HG03097 (cell line): ENCODE results near the gene SLC11A2.
"Not testable (repeated sequence)": the region's sequence is repeated elsewhere in the genome, so short reads cannot be mapped to it uniquely, and the experiment has no call there.

Source experiments
- ATAC-seq: cut with Tn5 transposase; IDR thresholded peaks from one replicate; pipeline ENCODE4 v1.9.1; 2021; ENCODE audit not compliant: unreplicated experiment, low FRiP score

Gene SLC11A2

DNA sequence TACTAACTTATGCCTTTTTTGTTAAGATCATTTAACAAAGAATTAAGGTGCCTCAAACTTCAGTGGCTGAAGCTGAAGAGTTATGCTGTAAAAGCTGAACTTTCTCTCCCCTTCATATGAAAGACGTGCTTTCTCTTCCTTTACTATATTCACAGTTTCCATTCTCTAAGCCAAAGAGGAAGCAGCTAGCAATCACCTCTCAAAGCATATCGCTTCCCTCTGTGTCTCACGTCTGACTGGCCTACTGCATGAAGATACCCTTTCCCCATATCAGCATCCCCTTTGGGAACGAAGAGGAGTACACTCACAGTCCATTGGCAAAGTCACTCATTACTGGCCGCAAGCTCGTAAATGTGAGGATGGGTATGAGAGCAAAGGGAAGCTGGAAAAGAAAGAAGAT lies 34.9 kb downstream of the SLC11A2 start:
- no peak for ATAC-seq

DNA sequence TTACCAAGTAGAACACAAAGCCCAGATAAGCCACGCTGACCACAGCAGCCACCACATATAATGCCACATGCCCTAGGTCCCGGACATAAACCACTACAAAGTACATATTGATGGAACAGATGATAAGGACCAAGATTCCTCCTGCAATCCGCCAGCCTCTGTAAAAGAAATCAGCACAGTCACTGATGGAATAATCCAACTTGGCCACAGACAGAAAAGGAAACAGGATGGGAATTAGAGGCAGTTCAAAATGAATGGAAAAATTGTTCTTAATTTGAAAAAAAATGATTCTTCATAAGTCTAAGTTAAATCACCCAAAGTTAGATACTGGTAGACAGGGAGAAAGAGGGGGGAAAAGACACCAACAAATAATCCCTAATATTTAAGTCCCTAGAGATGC lies 35.4 kb downstream of the SLC11A2 start:
- ATAC-seq: no peak

DNA sequence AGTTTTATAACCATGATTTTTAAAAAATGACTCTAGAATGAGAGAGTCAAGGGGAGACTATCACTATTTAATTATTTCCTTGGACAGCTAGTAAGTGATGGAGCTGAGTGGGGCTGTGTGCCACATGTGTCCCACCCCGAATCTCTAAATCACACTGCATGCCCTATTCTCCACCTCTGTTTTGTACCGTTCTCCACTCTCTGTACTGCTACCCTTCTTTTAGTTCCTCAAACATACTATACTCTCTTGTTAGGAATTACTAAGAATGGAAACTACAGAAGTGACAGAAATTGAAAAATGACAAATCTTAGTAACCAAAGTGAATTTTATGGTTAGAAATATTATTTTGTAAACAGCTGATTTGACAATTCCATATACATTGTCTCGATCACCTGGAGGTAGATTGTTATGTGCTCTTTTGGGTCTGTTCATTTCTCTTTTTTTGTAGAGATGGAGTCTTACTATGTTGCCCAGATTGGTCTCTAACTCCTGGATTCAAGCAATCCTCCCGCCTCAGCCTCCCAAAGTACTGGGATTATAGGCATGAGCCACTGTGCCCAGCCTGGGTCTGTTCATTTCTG lies 35.9 kb downstream of the SLC11A2 start:
- ATAC-seq: no peak

DNA sequence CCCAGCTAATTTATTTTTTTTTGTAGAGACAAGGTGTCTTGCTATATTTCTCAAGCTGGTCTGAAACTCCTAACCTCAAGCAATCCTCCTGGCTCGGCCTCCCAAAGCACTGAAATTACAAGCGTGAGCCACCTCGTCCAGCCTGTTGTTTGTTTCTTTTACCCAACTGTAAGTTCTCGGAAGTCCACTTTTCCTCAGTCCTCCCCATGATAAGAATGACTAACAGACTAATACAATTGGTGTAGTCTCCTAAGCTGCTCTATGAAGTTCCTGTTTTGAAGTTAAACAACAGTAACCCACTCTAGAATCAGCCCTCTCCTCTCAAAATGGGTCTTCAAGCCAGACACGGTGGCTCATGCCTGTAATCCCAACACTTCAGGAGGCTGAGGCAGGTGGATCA lies 37.3 kb downstream of the SLC11A2 start:
- no peak for ATAC-seq

DNA sequence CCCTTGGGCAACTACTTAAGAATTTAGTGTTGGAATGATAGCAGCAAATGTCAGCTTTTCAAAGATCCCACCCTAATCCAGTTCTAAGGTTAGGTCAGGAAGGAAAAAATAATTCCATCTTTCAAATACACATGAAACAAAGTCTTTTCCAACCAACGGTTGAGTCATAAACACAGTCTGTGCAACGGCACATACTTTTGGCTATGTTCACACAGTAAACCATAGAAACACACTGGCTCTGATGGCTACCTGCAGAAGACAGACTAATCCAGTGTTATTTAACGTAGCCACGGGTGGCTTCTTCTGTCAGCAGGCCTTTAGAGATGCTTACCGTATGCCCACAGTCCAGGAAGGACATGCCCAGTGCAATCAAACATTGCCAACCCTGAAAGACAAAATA lies 38.1 kb downstream of the SLC11A2 start:
- no peak for ATAC-seq

DNA sequence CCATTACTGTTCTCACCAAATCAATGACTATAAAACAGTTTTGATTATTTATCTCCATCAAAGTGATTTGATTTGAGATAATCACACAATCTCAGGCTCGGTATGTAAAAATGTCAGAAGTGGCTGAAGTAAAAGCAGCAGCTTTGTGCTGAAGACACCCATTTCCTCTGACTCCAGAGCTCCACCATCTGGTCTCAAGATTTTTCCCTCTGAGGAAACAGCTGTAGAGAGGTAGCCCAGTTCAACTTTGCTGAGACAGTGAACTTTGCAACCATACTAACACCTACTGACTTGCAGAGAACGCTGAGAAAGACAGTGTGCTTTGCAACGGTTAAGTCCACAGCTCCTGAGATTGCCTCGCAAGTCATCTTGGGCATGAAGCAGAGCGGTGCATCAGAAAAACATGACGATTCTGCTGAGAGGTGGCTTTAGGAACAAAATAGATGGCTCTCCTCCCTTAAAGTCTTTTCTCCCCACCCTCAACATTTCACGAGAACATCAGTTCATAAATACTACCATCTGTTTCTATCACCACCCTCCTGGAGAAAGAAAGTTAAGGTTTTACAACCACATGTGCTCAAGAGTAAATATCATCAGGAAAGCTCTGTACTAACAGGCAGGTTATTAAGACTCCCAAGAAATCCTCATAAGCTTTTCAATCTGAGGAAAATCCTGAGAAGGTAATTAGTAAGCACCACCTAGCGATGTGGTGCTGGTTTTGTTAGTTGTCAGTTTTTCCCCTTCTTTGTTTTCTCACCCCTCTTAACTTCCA lies 39.0 kb downstream of the SLC11A2 start:
- ATAC-seq: no peak

DNA sequence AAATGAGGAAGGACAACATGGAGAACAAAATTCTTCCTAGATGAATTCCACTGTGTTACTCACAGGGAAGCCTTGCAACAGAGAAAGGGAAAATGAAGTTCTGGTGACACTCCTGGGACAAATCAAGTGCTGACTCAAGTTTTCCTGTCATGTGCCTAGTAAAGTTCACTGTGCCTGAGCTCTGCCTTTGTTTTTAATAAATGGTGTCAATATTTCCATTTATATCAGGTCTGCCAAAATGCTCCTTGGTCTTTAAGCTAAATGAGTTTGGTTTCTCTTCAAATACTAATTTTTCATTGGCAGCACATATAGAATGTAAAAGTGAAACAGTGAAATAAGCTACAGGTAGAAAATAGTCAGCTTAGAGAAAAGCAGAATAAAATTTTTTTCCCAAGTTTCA lies 40.9 kb downstream of the SLC11A2 start:
- no peak for ATAC-seq

DNA sequence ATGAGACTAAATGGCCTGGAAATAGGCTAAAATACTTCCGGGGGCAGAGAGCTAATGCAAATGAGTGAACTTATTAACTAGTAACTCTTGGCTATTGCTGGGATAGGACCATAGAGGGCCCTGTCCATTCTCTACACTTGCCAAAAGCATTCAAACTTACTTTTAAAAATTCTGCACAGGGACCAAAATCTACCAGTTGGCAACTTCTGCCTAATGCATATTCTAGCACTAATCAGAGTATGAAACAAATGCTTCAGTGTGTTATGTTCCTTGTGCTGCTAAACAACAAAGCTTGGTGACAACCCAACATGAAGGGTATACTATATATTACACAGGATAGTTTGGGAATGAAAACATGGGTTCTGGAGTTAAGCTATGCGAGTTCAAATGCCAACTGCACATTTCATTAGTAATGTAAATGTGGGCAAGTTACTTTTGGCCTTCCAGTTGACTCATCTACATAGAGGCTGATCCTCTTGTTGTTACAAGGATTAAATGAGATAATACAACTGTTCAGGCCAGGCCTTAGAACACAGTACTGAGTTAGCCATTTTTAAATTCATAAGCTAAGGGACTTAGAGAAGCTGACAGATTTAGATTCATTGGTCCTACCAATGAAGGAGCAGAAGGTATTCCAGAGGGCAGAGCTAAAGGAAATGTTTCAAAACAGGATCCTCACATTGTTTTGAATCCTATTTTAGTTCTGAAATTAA lies 41.4 kb downstream of the SLC11A2 start:
- no peak for ATAC-seq

DNA sequence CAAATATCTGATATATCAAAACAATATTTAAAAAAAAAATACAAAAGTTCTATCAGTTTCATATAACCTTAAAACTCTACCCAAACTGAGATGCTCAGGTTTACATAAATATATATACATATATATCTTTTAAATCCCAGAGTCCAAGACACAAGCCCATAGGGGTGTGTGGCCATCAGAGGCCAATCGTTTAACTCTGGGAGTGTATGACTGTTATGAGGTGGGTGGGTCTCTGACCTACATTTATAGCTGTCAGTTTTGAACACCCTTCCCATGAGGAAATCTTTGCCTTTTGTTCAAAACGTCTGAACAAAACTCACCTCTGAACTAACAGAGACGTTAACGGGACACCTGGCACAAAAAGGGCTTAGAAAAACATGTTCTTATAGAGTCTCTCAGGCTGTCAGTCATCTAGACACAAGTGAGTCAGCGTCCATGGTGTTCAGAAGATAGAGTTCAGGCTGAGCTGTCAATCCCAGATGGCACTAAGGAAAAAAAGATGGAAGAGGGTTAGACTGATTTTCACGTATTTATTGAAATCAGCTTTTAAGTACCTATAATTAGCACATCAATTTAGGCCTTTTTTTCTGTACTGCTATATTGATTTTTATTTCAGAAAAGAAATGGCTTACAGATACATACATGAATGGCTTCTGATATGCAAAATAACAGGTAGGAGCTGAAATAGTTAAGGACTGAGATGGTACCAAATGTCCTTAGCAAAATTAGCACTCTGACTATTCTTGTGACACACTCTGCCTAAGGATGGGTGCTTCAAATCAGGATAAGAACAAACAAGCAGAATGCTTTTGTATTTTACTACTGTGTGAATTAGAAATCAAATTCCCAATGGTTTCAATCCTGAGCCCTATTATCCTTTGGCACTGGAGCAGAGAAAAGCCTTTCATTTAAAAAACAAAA lies 44.6 kb downstream of the SLC11A2 start:
- ATAC-seq: no peak

DNA sequence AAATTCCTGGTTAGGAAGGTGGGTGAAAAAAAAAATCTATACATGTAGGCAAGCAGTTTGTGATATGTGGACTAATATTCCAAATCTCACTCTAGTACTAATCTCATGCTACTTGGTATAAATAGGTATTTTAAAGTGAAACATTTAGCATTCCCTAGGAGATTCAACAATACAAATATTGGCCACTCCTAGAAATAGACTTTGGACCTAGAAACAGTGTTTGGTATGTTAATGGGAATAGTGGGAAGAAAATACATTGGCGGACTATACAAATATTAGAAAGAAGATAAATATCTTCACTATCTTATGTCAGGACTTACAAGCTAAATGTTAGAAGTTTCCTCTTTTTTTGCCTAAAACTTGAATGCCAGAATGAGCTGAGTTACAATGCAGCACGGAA lies 45.6 kb downstream of the SLC11A2 start:
- no peak for ATAC-seq

DNA sequence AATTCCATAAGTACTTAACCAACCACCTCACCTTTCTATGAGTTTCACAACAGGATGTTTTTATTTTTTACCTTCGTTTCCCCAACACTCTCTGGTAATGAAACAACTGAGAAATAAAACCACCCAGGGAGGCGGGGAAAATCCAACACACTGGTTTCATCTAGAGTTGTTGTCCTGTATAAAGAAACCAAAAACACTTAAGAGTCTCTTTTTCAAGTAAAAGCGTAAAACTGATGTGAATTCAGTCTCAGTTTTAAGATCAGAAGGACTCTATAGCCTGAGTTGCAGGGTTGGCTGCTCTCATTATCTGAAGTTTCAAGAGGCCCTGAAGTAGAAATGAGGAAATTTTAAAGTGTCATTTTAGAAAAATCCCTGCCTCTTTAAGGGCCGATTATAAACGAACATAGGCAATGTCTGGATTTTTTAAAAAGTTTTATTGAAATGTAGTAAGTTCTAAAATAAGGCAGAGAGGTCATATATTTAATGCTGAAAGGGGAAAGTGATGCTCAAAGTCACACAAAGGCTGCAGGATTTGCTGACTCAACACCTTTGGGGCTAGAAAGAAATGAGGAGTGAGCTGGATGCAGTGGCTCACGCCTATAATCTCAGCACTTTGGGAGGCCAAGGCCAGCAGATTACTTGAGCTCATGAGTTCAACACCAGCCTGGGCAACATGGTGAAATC lies 46.7 kb downstream of the SLC11A2 start:
- ATAC-seq: peak; percentile 57

DNA sequence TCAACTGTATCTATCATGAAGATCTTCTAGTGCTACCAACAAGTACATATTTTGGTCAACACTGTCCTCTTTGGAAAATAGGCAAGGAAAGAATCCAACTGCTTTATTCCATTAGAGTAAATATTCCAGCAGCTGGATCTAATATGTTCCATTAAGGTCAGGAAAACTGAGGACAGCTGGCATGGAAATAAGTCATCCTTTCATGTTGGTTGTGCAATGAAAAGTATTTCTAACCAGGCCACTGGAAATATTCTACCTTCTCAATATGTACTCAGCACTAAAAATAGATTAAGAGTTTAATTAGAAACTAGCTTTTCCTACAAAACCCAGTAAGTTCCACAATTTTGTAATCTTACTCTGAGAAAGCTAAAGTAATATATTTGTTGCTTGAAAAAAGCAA lies 54.2 kb downstream of the SLC11A2 start:
- no peak for ATAC-seq

DNA sequence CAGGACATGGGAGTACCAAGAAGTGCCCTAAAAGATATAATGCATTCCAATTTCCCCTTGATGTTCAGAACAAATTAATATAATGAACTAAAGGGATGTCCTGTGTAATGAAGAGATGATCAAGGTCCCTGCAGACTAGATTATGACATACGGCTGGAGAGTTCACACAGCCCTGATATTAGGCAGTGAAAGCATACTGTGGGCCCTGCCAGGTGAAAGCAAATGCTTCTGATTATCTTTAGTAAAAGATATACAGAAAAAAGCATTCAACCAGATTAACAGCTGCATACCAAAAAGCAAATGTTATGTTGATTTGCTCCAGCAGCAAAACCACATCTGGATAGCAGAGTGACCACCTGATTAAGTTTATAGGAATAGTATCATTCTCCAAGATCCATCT lies 61.8 kb downstream of the SLC11A2 start:
- no peak for ATAC-seq

DNA sequence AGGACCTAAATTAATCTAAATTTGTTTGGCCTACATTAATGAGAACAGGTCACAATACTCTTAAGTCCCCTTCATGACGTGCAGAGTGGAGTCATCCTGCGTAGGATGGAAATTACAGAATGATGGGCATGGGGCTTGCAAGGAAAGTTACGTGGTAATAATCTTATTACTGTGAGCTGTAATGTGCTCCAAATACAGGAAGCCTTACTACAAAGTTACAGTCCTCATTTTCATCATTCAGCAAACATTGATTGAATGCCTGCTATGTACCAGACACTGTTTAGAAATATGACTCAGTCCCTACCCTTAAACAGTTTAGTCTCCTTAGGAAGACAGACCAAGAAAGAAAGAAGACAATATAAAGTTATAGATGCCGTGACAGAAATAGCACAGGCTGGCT lies 64.5 kb downstream of the SLC11A2 start:
- no peak for ATAC-seq

DNA sequence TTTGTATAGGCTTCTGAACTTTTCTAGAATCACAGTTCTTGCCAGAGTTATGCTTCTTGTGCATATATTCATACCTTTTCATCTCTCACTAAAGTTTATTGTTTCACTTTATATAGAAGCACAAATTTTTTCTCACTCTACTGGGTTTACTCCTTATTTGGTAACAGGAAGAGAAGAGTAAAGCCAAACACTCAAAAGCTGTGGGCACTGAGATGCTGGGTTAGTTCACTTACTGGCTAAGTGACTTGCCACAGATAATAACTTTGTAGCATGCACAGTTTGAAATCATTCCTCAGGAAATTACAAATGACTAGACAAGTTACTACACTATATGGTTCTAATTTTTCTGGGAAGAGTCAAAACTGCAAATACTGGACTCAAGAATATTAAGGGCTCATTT lies 66.1 kb downstream of the SLC11A2 start:
- no peak for ATAC-seq

DNA sequence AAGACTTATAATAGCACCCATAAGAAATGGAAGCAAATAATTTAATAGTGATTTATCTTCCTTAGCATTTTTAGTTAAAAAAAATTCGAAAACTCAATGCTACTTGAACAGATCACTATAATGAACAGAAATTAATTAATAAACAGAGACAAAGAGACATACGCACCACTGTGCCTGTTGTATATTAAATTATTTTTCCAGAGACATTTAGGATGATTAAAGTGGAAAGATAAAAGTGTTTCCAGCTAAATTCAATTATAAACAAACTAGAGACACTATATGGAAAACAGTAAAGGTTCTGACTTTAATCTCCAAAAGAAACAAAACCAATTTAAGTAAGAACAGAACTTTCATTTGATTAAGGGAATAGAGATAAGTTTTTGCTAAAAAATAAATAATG lies 70.5 kb downstream of the SLC11A2 start:
- ATAC-seq: no peak

DNA sequence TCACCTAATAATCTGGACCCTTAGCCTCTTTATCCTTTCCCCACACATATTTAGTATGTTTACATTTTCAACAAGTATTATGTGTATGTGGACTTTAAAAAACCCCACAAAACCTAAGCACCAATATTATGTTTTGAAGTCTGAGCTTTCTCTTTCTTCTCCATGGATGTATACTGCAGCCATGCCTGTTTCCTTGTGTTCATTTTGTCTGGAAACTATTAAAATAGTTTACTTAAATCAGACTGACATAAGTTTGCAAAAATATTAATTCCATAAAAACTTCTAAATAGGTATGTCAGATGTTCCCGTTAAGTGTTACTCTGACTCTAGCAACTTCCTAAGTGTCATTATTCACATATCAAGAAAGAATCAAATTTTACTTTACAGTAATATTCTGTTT lies 70.9 kb downstream of the SLC11A2 start:
- ATAC-seq: no peak

DNA sequence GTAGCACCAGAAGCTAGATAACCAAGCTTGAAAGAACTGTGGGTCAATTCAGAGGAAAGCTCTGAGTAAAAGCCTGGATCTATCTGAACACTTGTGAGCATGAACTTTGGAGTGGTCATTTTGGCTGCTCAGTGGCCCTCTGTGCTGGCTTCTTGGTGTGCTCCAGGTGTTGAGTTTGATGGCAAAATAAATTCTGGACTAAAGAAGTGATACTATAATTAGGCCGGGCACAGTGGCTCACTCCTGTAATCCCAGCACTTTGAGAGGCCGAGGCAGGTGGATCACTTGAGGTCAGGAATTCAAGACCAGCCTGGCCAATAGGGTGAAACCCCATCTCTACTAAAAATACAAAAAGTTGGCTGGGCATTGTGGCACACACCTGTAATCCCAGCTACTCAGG lies 71.4 kb downstream of the SLC11A2 start:
- not testable (repeated sequence) for ATAC-seq

DNA sequence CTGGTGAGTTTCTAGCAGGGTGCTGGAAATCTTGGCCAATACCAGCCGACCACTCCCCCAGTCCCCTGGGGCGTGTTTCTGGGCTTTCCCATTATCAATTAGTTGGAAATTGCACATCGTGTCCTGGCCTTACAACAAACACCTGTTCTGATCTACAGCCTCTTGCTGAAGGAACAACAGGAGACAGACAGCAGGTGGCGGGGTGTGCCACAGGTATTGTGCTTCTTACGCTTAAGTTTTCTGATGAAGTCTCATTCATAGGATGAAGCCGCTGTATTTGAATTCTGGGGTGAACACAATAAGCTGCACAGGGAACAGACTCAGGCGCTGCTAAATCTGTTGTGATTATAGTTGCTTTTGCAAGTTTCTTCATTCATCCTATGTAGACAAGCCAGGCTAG lies 73.1 kb downstream of the SLC11A2 start:
- no peak for ATAC-seq

DNA sequence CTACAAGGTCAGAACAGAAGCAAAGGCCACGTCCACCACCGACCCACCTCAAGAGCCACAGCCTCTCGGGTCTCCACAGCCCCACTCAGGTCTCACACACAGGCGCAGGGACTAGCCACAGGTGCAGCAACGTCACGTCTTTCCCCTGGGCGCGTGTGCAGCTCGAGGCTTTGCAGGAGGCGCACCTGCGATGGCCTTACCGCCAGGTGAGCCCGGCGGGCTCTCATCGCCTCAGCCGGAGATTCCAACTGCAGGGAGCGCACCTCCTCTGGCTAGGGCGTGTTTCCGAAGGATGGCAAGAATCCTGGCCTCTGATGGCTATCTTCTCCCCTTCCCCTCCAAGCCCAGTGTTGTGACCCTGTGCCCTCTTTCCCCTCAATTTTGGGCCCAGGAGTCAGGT lies 73.7 kb downstream of the SLC11A2 start, which contains the start of gene HIGD1C:
Gene HIGD1C, plus strand, starts transcription at position 35 of the 400 bp plus-strand sequence. CDS start 1,455 bp downstream, outside the sequence.
- no peak for ATAC-seq
